Memory B cell (primary cell): ENCODE data around the gene HNMT.
"Not testable (repeated sequence)": the region's sequence is repeated elsewhere in the genome, so short reads cannot be mapped to it uniquely, and the experiment has no call there.

ENCODE experiments used
- ATAC-seq: fragments of 150-1000 bp; cut with Tn5 transposase; 2 replicates; pipeline ENCODE4 v1.10.0; 2021; ENCODE audit warnings: low read depth, mild to moderate bottlenecking, moderate library complexity
- DNase-seq, 2 donors: peaks; one replicate each; pipeline ENCODE4 v3.0.0; 2022; ENCODE audit warnings: low spot score in 2 of 2
- H3K27ac Mint-ChIP-seq: one replicate; pipeline ENCODE4 v1.8.0; 2022; ENCODE audit warnings: mild to moderate bottlenecking, moderate library complexity, mixed read lengths
- H3K27me3 Mint-ChIP-seq: one replicate; pipeline ENCODE4 v1.8.0; 2022; ENCODE audit warnings: mixed read lengths
- H3K36me3 Mint-ChIP-seq: one replicate; pipeline ENCODE4 v1.8.0; 2022; ENCODE audit warnings: mild to moderate bottlenecking, mixed read lengths
- H3K4me1 Mint-ChIP-seq: one replicate; pipeline ENCODE4 v1.8.0; 2022; ENCODE audit warnings: mixed read lengths
- H3K4me3 Mint-ChIP-seq: one replicate; pipeline ENCODE4 v1.8.0; 2022; ENCODE audit warnings: mild to moderate bottlenecking, moderate library complexity, mixed read lengths
- H3K9me3 Mint-ChIP-seq: one replicate; pipeline ENCODE4 v1.8.0; 2022; ENCODE audit warnings: mixed read lengths

The HNMT gene

GRCh38 chr2:137975280-137976271 is 11.3 kb downstream of the HNMT start:
- peaks cover 2% of the 10 kb centered on the region for H3K27me3 Mint-ChIP-seq
- no peaks in the 10 kb centered on the region for H3K4me1 Mint-ChIP-seq
- no peaks in the 10 kb centered on the region for H3K9me3 Mint-ChIP-seq
- H3K27ac Mint-ChIP-seq: no peak overlapping the region
- ATAC-seq (no peak), DNase-seq (no peak)
- no peak overlapping the region for H3K4me3 Mint-ChIP-seq
- H3K36me3 Mint-ChIP-seq: no peaks in the 10 kb centered on the region

DNA sequence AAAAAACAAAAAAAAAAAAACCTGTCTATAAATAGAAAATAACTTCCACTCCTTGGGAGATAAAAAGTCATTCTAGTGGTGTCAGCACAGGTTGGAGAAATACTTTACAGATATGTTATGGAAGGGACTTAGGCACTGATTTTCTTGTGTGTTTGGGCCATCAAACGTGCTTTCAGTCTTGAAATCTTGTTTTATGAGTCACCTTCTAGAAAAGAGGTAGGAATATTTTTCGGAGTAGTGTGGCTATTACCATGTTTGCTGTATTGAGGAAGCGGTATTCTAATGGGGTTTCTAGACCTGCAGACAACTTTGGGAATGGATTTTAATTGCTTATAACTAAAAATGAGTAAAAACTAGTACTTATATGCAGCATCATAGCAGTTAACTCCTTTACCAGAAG is 12.0 kb downstream of the HNMT start:
- no peak for ATAC-seq
- Mint-ChIP-seq H3K4me3 (no peak overlapping the region), H3K36me3 (no peaks in the 10 kb centered on the region), H3K4me1 (no peaks in the 10 kb centered on the region), H3K27me3 (peaks cover 2% of the 10 kb centered on the region), H3K9me3 (no peaks in the 10 kb centered on the region), H3K27ac (no peak overlapping the region)
- no peak for DNase-seq

DNA sequence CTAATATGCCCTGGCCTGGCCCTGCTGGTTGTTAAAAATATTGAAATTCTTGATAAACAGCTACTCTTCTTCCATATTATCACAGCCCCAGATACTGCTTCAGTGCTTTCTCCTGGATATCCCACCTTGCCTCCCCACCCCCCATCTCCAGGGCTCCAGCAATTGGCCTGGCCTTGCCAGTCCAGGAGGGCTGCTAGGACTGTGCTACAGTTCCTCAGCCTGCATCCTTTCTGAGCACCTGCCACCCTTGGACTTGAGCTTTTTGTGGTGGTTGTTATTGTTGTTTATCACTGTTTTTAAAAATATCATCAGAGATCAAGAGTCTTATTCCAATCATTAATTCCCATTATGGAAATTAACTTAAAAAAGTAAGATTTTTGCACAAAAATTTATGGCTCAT is 13.5 kb downstream of the HNMT start:
- Mint-ChIP-seq H3K4me1 (no peaks in the 10 kb centered on the region), H3K9me3 (no peaks in the 10 kb centered on the region), H3K36me3 (no peaks in the 10 kb centered on the region), H3K27me3 (peaks cover 2% of the 10 kb centered on the region), H3K4me3 (no peak overlapping the region), H3K27ac (no peak overlapping the region)
- DNase-seq (no peak), ATAC-seq (no peak)

GRCh38 chr2:137980459-137980858 is 16.2 kb downstream of the HNMT start:
- H3K27ac Mint-ChIP-seq: no peak overlapping the region
- H3K27me3 Mint-ChIP-seq: peaks cover 2% of the 10 kb centered on the region
- H3K36me3 Mint-ChIP-seq: no peaks in the 10 kb centered on the region
- no peak for DNase-seq
- no peaks in the 10 kb centered on the region for H3K9me3 Mint-ChIP-seq
- H3K4me1 Mint-ChIP-seq: no peaks in the 10 kb centered on the region
- no peak overlapping the region for H3K4me3 Mint-ChIP-seq
- ATAC-seq: no peak

GRCh38 chr2:137981112-137981656 is 16.9 kb downstream of the HNMT start:
- Mint-ChIP-seq H3K27me3 (no peaks in the 10 kb centered on the region), H3K27ac (no peak overlapping the region), H3K9me3 (no peaks in the 10 kb centered on the region), H3K4me1 (no peaks in the 10 kb centered on the region), H3K36me3 (no peaks in the 10 kb centered on the region), H3K4me3 (no peak overlapping the region)
- no peak for DNase-seq
- ATAC-seq: no peak

GRCh38 chr2:137983581-137983980 is 19.3 kb downstream of the HNMT start:
- no peak overlapping the region for H3K4me3 Mint-ChIP-seq
- no peak for ATAC-seq
- no peaks in the 10 kb centered on the region for H3K36me3 Mint-ChIP-seq
- H3K27me3 Mint-ChIP-seq: peaks cover 2% of the 10 kb centered on the region
- no peak for DNase-seq
- no peaks in the 10 kb centered on the region for H3K4me1 Mint-ChIP-seq
- no peaks in the 10 kb centered on the region for H3K9me3 Mint-ChIP-seq
- H3K27ac Mint-ChIP-seq: no peak overlapping the region

DNA sequence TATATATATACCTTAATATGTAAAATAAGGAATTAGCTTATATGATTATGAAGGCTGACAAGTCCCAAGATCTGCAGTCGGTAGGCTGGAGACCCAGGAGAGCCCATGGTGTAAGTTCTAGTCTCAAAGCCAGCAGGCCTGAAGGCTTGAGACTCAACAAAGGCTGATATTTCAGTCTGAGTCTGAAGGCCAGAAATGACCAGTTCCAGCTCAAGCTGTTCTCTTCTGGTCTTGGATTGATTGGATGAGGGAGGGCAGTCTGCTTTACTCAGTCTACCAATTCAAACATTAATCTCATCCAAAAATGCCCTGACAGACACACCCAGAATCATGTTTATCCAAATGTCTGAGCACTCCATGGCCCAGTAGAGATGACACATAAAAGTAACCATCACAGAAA is 22.0 kb downstream of the HNMT start:
- Mint-ChIP-seq H3K27me3 (peaks cover 2% of the 10 kb centered on the region), H3K4me1 (no peaks in the 10 kb centered on the region), H3K27ac (no peak overlapping the region), H3K9me3 (no peaks in the 10 kb centered on the region), H3K36me3 (no peaks in the 10 kb centered on the region), H3K4me3 (no peak overlapping the region)
- DNase-seq: no peak
- no peak for ATAC-seq

GRCh38 chr2:137987011-137987410 is 22.7 kb downstream of the HNMT start:
- Mint-ChIP-seq H3K4me3 (no peak overlapping the region), H3K4me1 (no peaks in the 10 kb centered on the region), H3K27me3 (peaks cover 2% of the 10 kb centered on the region), H3K27ac (no peak overlapping the region), H3K36me3 (no peaks in the 10 kb centered on the region), H3K9me3 (no peaks in the 10 kb centered on the region)
- ATAC-seq (no peak), DNase-seq (no peak)

DNA sequence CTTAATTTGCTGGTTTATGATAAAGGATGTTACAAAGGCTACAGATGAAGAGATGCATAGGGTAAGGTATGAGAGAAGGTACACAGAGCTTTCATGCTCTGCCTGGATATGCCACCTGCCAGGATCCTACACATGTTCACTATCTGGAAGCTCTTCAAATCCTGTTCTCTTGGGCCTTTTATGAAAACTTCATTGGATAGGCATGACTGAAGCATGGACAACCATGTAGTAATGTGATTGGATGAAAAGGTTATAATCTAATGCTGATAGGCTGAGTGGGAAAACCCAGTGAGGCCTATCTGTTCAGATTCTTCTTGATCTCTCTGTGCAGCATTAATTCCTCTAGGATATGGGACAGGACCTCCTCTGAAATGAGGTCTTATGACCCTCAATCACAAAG is 26.8 kb downstream of the HNMT start:
- peaks cover 2% of the 10 kb centered on the region for H3K27me3 Mint-ChIP-seq
- H3K9me3 Mint-ChIP-seq: peaks cover 3% of the 10 kb centered on the region
- no peak for ATAC-seq

GRCh38 chr2:137992039-137992646 is 27.9 kb downstream of the HNMT start:
- Mint-ChIP-seq H3K36me3 (no peaks in the 10 kb centered on the region), H3K9me3 (peaks cover 3% of the 10 kb centered on the region), H3K27me3 (peaks cover 2% of the 10 kb centered on the region), H3K4me1 (no peaks in the 10 kb centered on the region), H3K27ac (no peak overlapping the region), H3K4me3 (no peak overlapping the region)
- ATAC-seq (no peak), DNase-seq (no peak)

More for the DNA sequence above, 26.8 kb downstream of the HNMT start:
- H3K27ac Mint-ChIP-seq: no peak overlapping the region
- H3K4me1 Mint-ChIP-seq: no peaks in the 10 kb centered on the region
- H3K4me3 Mint-ChIP-seq: no peak overlapping the region
- no peaks in the 10 kb centered on the region for H3K36me3 Mint-ChIP-seq
- DNase-seq: no peak

GRCh38 chr2:137993715-137994476 is 29.6 kb downstream of the HNMT start:
- not testable (repeated sequence) for H3K9me3 Mint-ChIP-seq, H3K36me3 Mint-ChIP-seq, H3K4me1 Mint-ChIP-seq, H3K27me3 Mint-ChIP-seq, DNase-seq, H3K27ac Mint-ChIP-seq, H3K4me3 Mint-ChIP-seq, ATAC-seq

- H3K36me3 Mint-ChIP-seq, H3K27ac Mint-ChIP-seq, DNase-seq, H3K4me1 Mint-ChIP-seq, H3K4me3 Mint-ChIP-seq, H3K27me3 Mint-ChIP-seq, ATAC-seq, H3K9me3 Mint-ChIP-seq: not testable (repeated sequence)
Measured at GRCh38 chr2:137995368-137995767, 31.1 kb downstream of the HNMT start.

DNA sequence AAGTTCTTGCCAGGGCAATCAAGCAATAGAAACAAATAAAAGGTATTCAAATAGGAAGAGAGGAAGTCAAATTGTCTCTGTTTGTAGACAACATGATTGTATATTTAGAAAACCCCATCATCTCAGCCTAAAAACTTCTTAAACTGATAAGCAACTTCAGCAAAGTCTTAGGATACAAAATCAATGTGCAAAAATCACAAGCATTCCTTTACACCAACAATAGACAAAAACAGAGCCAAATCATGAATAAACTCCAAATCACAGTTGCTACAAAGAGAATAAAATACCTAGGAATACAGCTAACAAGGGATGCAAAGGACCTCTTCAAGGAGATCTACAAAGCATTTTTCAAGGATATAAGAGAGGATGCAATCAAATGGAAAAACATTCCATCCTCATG is 31.9 kb downstream of the HNMT start:
- DNase-seq, H3K4me1 Mint-ChIP-seq, H3K4me3 Mint-ChIP-seq, H3K9me3 Mint-ChIP-seq, H3K27ac Mint-ChIP-seq, ATAC-seq, H3K27me3 Mint-ChIP-seq, H3K36me3 Mint-ChIP-seq: not testable (repeated sequence)

- Mint-ChIP-seq H3K4me1 (no peaks in the 10 kb centered on the region), H3K27ac (no peak overlapping the region), H3K9me3 (peaks cover 3% of the 10 kb centered on the region), H3K27me3 (no peaks in the 10 kb centered on the region), H3K4me3 (no peak overlapping the region), H3K36me3 (no peaks in the 10 kb centered on the region)
- no peak for DNase-seq
- no peak for ATAC-seq
Measured at GRCh38 chr2:137997733-137998132, 33.5 kb downstream of the HNMT start.
